Activated CD8-positive, alpha-beta memory T cell treated with anti-CD3 and anti-CD28 coated beads, Interleukin-2, amount 50 U/mL, for 1 hour (primary cell): Measurements from ENCODE around the gene FGF22.
"Not testable (repeated sequence)": the region's sequence is repeated elsewhere in the genome, so short reads cannot be mapped to it uniquely, and the experiment has no call there.

Experiments
- DNase-seq: peaks from one replicate; pipeline ENCODE4 v3.0.0-alpha.2; 2020; ENCODE audit errors: extremely low read depth

Gene FGF22

DNA sequence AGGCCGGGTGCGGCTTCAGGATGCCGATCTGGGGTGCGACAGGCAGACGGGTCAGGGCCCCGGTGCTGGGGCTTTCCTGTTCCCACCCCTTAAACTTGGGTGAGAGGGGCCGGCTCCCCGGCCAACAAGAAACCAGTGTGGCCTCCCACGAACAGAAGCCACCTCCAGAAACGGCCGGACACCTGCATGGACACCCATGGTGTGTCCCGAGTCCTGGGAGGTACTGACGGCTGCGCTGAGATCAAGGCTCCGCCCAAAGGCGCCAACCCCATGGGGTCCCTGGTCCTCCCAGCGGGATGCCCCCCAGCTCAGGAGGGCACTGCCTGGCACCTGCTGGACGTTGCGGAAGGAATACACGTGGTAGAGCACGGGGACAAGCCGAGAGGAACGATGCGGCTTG, 17.9 kb upstream of the FGF22 start:
- no peak for DNase-seq

- DNase-seq = no peak
These were observed 17.0 kb upstream of the FGF22 start for GRCh38 chr19:622666-623065.

- no peak for DNase-seq
These were observed 16.3 kb upstream of the FGF22 start for GRCh38 chr19:623175-623916.

- no peak for DNase-seq
These were observed 15.7 kb upstream of the FGF22 start for GRCh38 chr19:623974-624373.

DNA sequence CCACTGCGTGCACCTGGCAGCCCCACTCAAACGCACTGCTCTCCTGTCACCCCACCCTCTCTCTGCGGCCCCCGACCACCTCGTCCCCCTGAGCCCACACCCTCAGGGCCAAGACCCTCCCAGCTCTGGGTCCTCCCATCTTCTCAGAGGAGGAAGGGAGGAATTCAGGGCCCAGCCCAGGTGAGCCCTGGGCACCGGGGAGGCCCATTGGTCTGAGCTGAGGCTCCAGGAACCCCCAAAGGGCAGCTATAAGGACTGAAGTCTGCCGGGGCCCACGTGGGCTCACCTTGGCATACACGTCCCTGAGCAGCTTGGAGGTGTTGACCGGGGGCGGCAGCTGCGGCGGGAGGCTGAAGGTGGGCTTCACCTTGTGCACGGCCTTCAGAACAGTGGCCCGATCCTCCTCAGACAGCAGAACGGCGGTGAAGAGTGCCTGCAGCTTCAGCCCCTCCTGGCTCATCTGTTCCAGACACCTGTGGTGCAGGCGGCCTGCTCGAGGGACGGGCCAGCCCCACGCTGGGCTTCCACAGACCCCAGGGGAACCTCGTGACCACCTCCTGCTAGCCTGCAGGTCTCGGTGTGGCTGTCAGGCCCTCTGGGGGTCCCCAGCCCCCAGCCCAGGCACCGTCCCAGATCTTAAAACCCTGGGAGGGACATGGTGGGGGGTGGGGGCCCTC, 15.1 kb upstream of the FGF22 start:
- DNase-seq = no peak

DNA sequence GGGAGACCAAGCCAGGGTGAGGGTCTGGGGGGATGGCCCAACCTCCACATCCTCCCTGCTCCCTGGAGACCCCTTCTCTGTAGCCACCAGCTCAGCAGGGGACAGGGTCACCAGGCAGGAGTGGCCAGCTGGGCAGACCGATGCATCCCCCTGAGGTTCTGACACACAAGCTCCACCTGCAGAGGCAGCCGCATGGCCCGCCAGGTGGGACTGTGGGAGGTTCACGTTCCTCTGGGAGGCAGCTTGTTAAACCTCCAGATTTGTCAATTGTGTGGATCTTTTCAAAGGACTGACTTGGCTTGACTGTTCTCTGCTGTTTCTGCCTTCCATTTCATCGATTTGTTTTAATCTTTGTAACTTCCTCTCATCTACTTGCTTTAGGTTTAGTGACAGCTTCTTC, 14.4 kb upstream of the FGF22 start:
- no peak for DNase-seq

- DNase-seq = not testable (repeated sequence)
These were observed 13.1 kb upstream of the FGF22 start for GRCh38 chr19:626566-626965.

DNA sequence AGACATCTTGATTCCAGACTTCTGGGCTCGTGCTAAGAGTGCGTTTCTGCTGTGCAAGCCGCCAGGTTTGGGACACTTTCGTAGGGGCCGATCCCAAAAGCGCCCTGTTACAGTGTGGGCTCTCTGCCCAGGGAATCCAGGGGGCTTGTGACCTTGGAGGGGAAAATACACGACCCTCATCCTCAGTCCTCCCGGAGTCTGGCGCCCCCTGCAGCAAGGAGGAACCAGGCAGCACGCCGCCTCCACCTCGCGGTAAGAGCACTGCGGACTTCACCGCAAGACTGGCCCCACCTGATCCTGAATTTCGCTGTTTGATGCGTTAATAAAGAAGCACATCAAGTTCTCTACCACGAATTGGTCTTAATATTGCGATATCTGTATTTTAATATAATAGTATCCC, 11.5 kb upstream of the FGF22 start:
- no peak for DNase-seq

- DNase-seq = not testable (repeated sequence)
These were observed 10.2 kb upstream of the FGF22 start for GRCh38 chr19:629515-629914.

- no peak for DNase-seq
These were observed 9.5 kb upstream of the FGF22 start for GRCh38 chr19:629961-630714.

DNA sequence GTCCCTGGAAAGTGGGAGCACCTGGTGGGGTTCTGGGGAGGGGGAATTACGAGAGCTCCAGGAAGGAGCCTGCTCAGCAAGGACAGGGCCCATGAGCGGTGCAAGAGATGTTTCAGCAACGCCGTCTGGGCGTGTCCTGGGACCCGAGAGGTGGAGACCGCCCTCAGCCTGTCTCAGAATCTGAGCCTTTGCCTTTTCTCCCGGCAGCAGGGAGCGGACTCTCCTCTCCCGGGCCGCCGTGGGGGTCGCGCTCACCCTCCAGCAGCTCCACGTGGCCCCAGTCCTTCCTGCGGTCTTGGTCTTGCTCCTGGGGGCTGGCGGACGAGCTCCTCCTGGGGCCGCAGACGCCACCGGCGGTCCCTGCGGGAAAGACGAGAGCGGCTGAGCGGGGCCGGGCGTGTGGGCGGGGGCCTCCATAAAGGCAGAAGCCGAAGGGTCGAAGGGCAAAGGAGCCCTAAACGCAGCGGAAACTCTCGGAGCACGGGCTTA, 7.1 kb upstream of the FGF22 start:
- DNase-seq = no peak

DNA sequence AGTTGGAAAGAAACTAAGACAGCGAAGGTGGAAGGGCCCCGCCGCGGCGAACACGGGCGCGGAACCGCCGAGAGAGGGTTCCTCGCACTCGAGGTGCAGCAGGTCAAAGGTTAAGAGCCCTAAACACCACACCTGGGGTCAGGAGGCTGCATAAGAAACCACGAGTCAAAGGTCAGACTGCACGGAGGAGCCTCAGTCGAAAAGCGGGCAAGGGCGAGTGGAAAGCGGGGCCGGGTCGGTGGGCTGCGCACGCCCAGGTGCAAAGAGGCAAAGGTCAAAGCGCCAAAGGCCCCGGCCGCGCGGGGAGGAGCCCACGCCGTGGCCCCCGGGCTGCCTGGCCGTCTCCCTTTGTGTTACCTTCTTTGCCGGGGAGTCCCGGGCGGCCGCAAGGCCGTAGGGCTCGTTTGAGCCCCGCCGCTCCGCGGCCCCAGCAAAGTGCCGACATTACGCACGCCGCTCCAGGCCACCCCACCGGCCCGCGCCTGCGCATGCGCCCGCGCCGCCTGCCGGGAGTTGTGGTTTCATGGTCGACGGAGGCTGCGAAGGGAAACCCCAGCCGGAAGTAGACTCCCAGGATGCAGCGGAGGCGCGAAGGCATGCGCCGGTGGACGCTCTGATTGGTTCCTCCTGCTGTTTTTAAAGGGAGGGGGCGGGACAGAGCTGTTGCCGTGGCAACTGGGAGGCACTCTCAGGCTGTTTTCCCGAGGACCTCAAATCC, 6.5 kb upstream of the FGF22 start, which contains the start of gene POLRMT:
Gene POLRMT, minus strand, starts transcription at position 470 of the 718 bp plus-strand sequence. Its CDS starts 25 bp downstream, at position 445.
- DNase-seq = peak; percentile 91

- no peak for DNase-seq
These were observed 5.7 kb upstream of the FGF22 start for GRCh38 chr19:633786-634639.

DNA sequence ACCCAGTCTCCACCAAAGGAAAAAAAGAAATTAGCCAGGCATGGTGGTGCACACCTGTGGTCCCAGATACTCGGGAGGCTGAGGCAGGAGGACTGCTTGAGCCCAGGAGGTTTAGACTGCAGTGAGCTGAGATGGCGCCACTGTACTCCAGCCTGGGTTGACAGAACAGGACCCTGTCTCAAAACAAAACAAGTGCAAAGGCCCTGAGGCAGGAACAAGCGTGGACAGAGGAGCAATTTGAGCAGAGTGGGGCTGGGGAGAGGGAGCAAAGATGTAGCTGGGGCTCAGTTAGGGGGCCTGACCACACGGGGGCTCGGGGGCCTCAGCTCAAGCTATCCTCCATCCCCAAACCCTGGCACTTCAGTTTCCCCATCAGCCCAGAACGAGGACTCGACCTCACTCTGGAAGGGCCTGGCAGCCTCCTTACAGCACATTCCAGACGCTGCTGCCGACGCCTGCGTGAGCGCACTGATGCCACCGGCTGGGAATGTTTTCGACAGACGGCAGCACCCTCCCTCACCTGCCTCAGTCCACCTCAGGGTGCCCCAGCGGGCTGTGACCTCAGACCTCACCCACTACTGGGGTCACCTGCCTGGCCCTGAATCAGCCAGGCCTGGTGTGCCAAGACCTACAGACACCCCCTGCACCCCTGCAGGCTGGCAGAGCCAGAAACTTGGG, 4.6 kb upstream of the FGF22 start:
- no peak for DNase-seq

- DNase-seq = no peak
These were observed 800 bp upstream of the FGF22 start for GRCh38 chr19:638906-639252.

DNA sequence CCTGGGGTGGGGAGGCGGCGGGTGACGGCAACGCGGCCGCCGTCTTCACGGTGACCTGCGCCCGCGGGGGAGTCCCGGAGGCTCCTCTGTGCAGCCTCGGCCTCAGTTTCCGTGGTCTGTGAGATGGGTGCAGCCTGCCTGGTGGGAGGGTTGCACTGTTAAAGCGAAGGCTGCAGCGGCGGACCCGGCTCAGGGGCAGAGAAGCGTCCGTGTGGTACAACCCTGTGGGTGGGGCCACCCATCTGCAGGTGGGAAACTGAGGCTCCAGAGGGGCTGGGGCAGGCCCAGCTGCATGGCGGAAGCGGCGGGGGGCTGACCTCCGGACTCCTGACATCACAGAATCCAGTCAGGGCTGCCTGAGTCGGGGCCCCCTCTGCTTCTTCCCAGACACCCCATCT, 481 bp downstream of the FGF22 start:
- DNase-seq = no peak

DNA sequence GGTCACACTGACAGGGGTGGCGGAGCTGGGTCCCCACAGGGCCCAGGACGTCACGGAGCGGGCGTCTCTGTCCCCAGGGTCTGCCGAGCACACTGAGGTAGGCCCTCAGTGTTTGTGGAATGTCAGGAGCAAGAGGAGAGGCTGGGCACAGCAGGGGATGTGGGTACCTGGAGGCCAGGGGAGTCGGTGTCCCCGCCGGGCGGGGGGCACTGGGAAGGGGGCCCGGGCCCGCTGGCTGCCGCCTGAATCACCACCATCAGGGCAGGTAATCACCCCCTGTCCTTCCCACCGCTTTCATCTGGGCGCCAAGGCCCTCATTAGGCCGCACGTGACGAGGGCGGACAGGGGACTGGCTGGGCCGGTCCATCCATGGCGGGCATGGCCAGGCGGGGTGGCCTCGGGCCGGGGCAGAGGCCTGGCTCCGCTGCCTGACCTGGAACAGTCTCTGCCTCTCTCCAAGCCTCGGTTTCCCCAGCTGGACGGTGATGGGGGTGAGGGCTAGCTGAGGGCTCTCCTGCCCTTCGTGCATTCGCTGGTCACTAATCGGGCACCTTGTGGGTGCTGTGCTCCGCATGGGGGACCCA, 1.0 kb downstream of the FGF22 start:
- DNase-seq = no peak

- DNase-seq = no peak
These were observed 2.0 kb downstream of the FGF22 start for GRCh38 chr19:641702-642101.

GRCh38 chr19:642767-643727, 3.4 kb downstream of the FGF22 start:
- no peak for DNase-seq
